Suppressor macrophage treated with lipopolysaccharide for 1 hour (primary cell): Measurements from ENCODE around the gene QPCTL.
"Not testable (repeated sequence)": the region's sequence is repeated elsewhere in the genome, so short reads cannot be mapped to it uniquely, and the experiment has no call there.

Experiments used
- DNase-seq, 3 donors: peaks; one replicate each; pipeline ENCODE4 v3.0.0-alpha.2; 2020 to 2022

Gene QPCTL

GRCh38 chr19:45717983-45718650, 25.7 kb downstream of the QPCTL start:
- DNase-seq, result no peak

GRCh38 chr19:45720065-45720464, 27.6 kb downstream of the QPCTL start:
- DNase-seq, result not testable (repeated sequence)

GRCh38 chr19:45728683-45729082, 36.2 kb downstream of the QPCTL start:
- not testable (repeated sequence) for DNase-seq

GRCh38 chr19:45729800-45730290, 37.4 kb downstream of the QPCTL start:
- DNase-seq, result peak; percentile 31 to 48 (median 41)

- peak; percentile 97 to 98 (median 98) for DNase-seq
These were observed 38.2 kb downstream of the QPCTL start, which contains the start of gene FBXO46 for GRCh38 chr19:45730368-45731288. TSS of gene FBXO46 (minus strand) at chr19:45730896. CDS start at chr19:45713495, 17,401 bp downstream.

- no peak for DNase-seq
These were observed 40.8 kb downstream of the QPCTL start, which contains the start of gene MEIOSIN for GRCh38 chr19:45733160-45733810. TSS of gene MEIOSIN (plus strand) at chr19:45733439. CDS start at chr19:45735377, 1,938 bp downstream.

- peak; percentile 55 to 65 (median 56) for DNase-seq
These were observed 47.3 kb downstream of the QPCTL start for GRCh38 chr19:45739498-45740439.

- no peak for DNase-seq
These were observed 50.5 kb downstream of the QPCTL start for GRCh38 chr19:45742969-45743368.

- DNase-seq, result no peak
These were observed 53.1 kb downstream of the QPCTL start for GRCh38 chr19:45745606-45746005.

- no peak for DNase-seq
These were observed 54.4 kb downstream of the QPCTL start for GRCh38 chr19:45746866-45747265.

GRCh38 chr19:45747513-45747912, 55.0 kb downstream of the QPCTL start:
- DNase-seq, result no peak

- not testable (repeated sequence) for DNase-seq
These were observed 59.0 kb downstream of the QPCTL start for GRCh38 chr19:45751483-45751882.

GRCh38 chr19:45752639-45753038, 60.2 kb downstream of the QPCTL start:
- DNase-seq, result peak; percentile 23 to 29 (median 28)

- no peak for DNase-seq
These were observed 61.1 kb downstream of the QPCTL start for GRCh38 chr19:45753548-45753947.
